HepG2 (cell line): ENCODE data around the gene PFN1. TPM values are rescaled to one million over a fixed set of nuclear protein-coding genes. Genes with fewer than 3 reads are reported as not detected.

Experiments
- CEBPG ChIP-seq: IDR thresholded peaks from 2 replicates; pipeline ENCODE4 v1.6.1; 2016
- HES4 ChIP-seq: sonication (generic); formaldehyde crosslinking; IDR thresholded peaks from 2 replicates; pipeline ENCODE4 v1.9.0; 2021; ENCODE audit warnings: mild to moderate bottlenecking, missing genetic modification reagents, borderline replicate concordance
- KDM6A ChIP-seq: IDR thresholded peaks from 2 replicates; pipeline ENCODE4 v1.6.1; 2016; ENCODE audit warnings: low read depth
- MED1 ChIP-seq: sonication (generic); formaldehyde crosslinking; IDR thresholded peaks from 2 replicates; pipeline ENCODE4 v1.4.0; 2020; ENCODE audit warnings: missing genetic modification reagents
- RFX3 ChIP-seq: IDR thresholded peaks from 2 replicates; pipeline ENCODE4 v1.6.1; 2016; ENCODE audit warnings: missing biosample characterization, missing genetic modification reagents
- SIX1 ChIP-seq: sonication (generic); formaldehyde crosslinking; IDR thresholded peaks from 2 replicates; pipeline ENCODE4 v1.4.0; 2020; ENCODE audit warnings: missing genetic modification reagents, borderline replicate concordance
- SNRNP70 ChIP-seq: fragments of 200-400 bp; formaldehyde crosslinking; IDR thresholded peaks from 2 replicates; pipeline ENCODE4 v1.6.1; 2017; ENCODE audit warnings: mild to moderate bottlenecking, low read depth, low read length, moderate library complexity
- SP2 ChIP-seq: sonication (generic); formaldehyde crosslinking; IDR thresholded peaks from 2 replicates; pipeline ENCODE4 v1.5.1; 2020; ENCODE audit warnings: mild to moderate bottlenecking, missing genetic modification reagents
- TGIF2 ChIP-seq: IDR thresholded peaks from 2 replicates; pipeline ENCODE4 v1.6.1; 2016; ENCODE audit warnings: control low read depth, missing compliant biosample characterization
- TOE1 ChIP-seq: sonication (generic); formaldehyde crosslinking; IDR thresholded peaks from 2 replicates; pipeline ENCODE4 v1.4.0; 2020; ENCODE audit warnings: mild to moderate bottlenecking, missing genetic modification reagents
- U2AF1 ChIP-seq: fragments of 200-400 bp; formaldehyde crosslinking; optimal IDR thresholded peaks from 2 replicates; pipeline ENCODE3; 2017; ENCODE audit warnings: mild to moderate bottlenecking, low read depth, low read length
- ZFP90 ChIP-seq: sonication (generic); formaldehyde crosslinking; IDR thresholded peaks from 2 replicates; pipeline ENCODE4 v1.8.0; 2022; ENCODE audit warnings: missing genetic modification reagents, mild to moderate bottlenecking, inconsistent platforms, borderline replicate concordance
- ZKSCAN8 ChIP-seq: IDR thresholded peaks from 2 replicates; pipeline ENCODE4 v1.6.1; 2016; ENCODE audit warnings: borderline replicate concordance, missing genetic modification reagents, missing compliant biosample characterization
- ZNF607 ChIP-seq: sonication (generic); formaldehyde crosslinking; IDR thresholded peaks from 2 replicates; pipeline ENCODE4 v1.5.1; 2020; ENCODE audit warnings: missing genetic modification reagents, mild to moderate bottlenecking, borderline replicate concordance
- polyA plus RNA-seq, 8 experiments: library from polyadenylated mRNA; depleted of rRNA in 3 of 8; stranded (reverse) in 7 of 8; unstranded in 1 of 8; fragments of >200 nt; fragmentation: Illumina TruSeq in 4 of 8; extraction: Trizol in 4 of 8; gene quantifications; 2 replicates each; pipeline versions ENCODE4 v1.2.1 to v1.2.3, GENCODE V29; 2011 to 2016; ENCODE audit warnings: low read depth in 4 of 8, missing spikeins in 1 of 8, mixed read lengths in 1 of 8; ENCODE audit not compliant: insufficient read depth in 1 of 8
- total RNA-seq, 5 experiments: library from RNA; depleted of rRNA; stranded (reverse); fragments of >200 nt; fragmentation: Illumina TruSeq; extraction: Trizol; gene quantifications; 2 replicates each; pipeline ENCODE4 v1.2.3, GENCODE V29; 2016; ENCODE audit warnings: low read depth in 1 of 5
- TF ChIP-seq, protein P1 (sequence below): sonication (generic); formaldehyde crosslinking; IDR thresholded peaks from 2 replicates; pipeline ENCODE4 v1.4.0; 2020; ENCODE audit warnings: missing genetic modification reagents
- TF ChIP-seq, protein P2 (sequence below): IDR thresholded peaks from 2 replicates; pipeline ENCODE4 v1.6.1; 2016; ENCODE audit warnings: low read depth, borderline replicate concordance
- TF ChIP-seq, protein P3 (sequence below): sonication (generic); formaldehyde crosslinking; IDR thresholded peaks from 2 replicates; pipeline ENCODE4 v1.9.0; 2022; ENCODE audit warnings: low read depth, missing genetic modification reagents
- TF ChIP-seq, protein P4 (sequence below): sonication (generic); formaldehyde crosslinking; IDR thresholded peaks from 2 replicates; pipeline ENCODE4 v1.4.0; 2020; ENCODE audit warnings: missing genetic modification reagents
- TF ChIP-seq, protein P5 (sequence below): sonication (generic); formaldehyde crosslinking; IDR thresholded peaks from 2 replicates; pipeline ENCODE4 v1.5.1; 2020; ENCODE audit warnings: missing genetic modification reagents, mild to moderate bottlenecking, borderline replicate concordance

Gene PFN1
- total and polyA plus RNA-seq, 2 of the 13 experiments (the other 11 are each of a cell fraction or from before 2014, with no cell fraction given): 494 to 613 TPM

DNA sequence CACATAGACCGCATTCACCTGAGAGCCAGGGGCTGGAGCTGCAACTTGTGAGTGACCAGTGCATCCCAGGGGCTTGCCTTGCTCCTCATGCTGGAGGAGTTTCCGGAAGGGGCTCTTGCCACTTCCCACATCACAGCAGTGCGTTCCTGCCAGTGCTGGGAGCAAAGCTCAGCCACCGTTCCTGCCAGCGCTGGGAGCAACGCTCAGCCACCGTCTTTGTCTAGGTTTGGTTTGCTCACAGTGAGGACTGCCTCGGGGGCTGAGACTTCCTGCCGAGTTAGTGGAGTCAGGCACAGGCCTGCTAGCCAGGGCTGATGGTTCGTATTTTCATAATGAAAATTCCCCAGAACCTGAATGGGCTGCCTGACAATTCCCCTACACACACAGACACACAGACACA is 40.0 kb downstream of the PFN1 start (continued):
- TF ChIP-seq, protein P1, sequence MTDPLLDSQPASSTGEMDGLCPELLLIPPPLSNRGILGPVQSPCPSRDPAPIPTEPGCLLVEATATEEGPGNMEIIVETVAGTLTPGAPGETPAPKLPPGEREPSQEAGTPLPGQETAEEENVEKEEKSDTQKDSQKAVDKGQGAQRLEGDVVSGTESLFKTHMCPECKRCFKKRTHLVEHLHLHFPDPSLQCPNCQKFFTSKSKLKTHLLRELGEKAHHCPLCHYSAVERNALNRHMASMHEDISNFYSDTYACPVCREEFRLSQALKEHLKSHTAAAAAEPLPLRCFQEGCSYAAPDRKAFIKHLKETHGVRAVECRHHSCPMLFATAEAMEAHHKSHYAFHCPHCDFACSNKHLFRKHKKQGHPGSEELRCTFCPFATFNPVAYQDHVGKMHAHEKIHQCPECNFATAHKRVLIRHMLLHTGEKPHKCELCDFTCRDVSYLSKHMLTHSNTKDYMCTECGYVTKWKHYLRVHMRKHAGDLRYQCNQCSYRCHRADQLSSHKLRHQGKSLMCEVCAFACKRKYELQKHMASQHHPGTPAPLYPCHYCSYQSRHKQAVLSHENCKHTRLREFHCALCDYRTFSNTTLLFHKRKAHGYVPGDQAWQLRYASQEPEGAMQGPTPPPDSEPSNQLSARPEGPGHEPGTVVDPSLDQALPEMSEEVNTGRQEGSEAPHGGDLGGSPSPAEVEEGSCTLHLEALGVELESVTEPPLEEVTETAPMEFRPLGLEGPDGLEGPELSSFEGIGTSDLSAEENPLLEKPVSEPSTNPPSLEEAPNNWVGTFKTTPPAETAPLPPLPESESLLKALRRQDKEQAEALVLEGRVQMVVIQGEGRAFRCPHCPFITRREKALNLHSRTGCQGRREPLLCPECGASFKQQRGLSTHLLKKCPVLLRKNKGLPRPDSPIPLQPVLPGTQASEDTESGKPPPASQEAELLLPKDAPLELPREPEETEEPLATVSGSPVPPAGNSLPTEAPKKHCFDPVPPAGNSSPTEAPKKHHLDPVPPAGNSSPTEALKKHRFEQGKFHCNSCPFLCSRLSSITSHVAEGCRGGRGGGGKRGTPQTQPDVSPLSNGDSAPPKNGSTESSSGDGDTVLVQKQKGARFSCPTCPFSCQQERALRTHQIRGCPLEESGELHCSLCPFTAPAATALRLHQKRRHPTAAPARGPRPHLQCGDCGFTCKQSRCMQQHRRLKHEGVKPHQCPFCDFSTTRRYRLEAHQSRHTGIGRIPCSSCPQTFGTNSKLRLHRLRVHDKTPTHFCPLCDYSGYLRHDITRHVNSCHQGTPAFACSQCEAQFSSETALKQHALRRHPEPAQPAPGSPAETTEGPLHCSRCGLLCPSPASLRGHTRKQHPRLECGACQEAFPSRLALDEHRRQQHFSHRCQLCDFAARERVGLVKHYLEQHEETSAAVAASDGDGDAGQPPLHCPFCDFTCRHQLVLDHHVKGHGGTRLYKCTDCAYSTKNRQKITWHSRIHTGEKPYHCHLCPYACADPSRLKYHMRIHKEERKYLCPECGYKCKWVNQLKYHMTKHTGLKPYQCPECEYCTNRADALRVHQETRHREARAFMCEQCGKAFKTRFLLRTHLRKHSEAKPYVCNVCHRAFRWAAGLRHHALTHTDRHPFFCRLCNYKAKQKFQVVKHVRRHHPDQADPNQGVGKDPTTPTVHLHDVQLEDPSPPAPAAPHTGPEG (CRISPR knock-in tag): 0 out of 2 replicates have a peak, but pooled peaks have one; percentile 59
- TF ChIP-seq ZFP90 (CRISPR knock-in tag): peak; percentile 38; the same call in 1 of the 2 replicates
- TF ChIP-seq, protein P2, sequence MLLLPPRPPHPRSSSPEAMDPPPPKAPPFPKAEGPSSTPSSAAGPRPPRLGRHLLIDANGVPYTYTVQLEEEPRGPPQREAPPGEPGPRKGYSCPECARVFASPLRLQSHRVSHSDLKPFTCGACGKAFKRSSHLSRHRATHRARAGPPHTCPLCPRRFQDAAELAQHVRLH: peak; percentile 74; the same call in 1 of the 2 replicates
- TF ChIP-seq TGIF2 (CRISPR knock-in tag): peak; percentile 49; the same call in 1 of the 2 replicates
- no peak for TF ChIP-seq SIX1 (CRISPR knock-in tag)
- 0 out of 2 replicates have a peak, but pooled peaks have one; percentile 33 for TF ChIP-seq ZKSCAN8
- no peak for TF ChIP-seq RFX3 (CRISPR knock-in tag)
- TF ChIP-seq, protein P3, sequence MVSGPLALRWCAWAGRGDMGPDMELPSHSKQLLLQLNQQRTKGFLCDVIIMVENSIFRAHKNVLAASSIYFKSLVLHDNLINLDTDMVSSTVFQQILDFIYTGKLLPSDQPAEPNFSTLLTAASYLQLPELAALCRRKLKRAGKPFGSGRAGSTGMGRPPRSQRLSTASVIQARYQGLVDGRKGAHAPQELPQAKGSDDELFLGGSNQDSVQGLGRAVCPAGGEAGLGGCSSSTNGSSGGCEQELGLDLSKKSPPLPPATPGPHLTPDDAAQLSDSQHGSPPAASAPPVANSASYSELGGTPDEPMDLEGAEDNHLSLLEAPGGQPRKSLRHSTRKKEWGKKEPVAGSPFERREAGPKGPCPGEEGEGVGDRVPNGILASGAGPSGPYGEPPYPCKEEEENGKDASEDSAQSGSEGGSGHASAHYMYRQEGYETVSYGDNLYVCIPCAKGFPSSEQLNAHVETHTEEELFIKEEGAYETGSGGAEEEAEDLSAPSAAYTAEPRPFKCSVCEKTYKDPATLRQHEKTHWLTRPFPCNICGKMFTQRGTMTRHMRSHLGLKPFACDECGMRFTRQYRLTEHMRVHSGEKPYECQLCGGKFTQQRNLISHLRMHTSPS (CRISPR knock-in tag): peak; percentile 78
- TF ChIP-seq SP2 (CRISPR knock-in tag): no peak
- TF ChIP-seq MED1: peak; percentile 60; the same call in 1 of the 2 replicates
- 0 out of 2 replicates have a peak, but pooled peaks have one; percentile 19 for TF ChIP-seq KDM6A (CRISPR knock-in tag)
- 0 out of 2 replicates have a peak, but pooled peaks have one; percentile 4 for TF ChIP-seq ZNF607 (CRISPR knock-in tag)
- TF ChIP-seq, protein P4, sequence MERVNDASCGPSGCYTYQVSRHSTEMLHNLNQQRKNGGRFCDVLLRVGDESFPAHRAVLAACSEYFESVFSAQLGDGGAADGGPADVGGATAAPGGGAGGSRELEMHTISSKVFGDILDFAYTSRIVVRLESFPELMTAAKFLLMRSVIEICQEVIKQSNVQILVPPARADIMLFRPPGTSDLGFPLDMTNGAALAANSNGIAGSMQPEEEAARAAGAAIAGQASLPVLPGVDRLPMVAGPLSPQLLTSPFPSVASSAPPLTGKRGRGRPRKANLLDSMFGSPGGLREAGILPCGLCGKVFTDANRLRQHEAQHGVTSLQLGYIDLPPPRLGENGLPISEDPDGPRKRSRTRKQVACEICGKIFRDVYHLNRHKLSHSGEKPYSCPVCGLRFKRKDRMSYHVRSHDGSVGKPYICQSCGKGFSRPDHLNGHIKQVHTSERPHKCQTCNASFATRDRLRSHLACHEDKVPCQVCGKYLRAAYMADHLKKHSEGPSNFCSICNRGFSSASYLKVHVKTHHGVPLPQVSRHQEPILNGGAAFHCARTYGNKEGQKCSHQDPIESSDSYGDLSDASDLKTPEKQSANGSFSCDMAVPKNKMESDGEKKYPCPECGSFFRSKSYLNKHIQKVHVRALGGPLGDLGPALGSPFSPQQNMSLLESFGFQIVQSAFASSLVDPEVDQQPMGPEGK (CRISPR knock-in tag): peak; percentile 39; the same call in 1 of the 2 replicates
- no peak for TF ChIP-seq U2AF1
- TF ChIP-seq CEBPG (CRISPR knock-in tag): peak; percentile 38; the same call in 1 of the 2 replicates
- no peak for TF ChIP-seq SNRNP70
- TF ChIP-seq HES4 (CRISPR knock-in tag): no peak
- TF ChIP-seq TOE1: no peak
- TF ChIP-seq, protein P5, sequence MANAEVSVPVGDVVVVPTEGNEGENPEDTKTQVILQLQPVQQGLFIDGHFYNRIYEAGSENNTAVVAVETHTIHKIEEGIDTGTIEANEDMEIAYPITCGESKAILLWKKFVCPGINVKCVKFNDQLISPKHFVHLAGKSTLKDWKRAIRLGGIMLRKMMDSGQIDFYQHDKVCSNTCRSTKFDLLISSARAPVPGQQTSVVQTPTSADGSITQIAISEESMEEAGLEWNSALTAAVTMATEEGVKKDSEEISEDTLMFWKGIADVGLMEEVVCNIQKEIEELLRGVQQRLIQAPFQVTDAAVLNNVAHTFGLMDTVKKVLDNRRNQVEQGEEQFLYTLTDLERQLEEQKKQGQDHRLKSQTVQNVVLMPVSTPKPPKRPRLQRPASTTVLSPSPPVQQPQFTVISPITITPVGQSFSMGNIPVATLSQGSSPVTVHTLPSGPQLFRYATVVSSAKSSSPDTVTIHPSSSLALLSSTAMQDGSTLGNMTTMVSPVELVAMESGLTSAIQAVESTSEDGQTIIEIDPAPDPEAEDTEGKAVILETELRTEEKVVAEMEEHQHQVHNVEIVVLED (CRISPR knock-in tag): peak; percentile 37; the same call in 1 of the 2 replicates
